ENCODE data around the gene DDRGK1.
A peak's percentile ranks its signal among the peaks of the same experiment; 100 is the strongest.

The DDRGK1 gene

DNA sequence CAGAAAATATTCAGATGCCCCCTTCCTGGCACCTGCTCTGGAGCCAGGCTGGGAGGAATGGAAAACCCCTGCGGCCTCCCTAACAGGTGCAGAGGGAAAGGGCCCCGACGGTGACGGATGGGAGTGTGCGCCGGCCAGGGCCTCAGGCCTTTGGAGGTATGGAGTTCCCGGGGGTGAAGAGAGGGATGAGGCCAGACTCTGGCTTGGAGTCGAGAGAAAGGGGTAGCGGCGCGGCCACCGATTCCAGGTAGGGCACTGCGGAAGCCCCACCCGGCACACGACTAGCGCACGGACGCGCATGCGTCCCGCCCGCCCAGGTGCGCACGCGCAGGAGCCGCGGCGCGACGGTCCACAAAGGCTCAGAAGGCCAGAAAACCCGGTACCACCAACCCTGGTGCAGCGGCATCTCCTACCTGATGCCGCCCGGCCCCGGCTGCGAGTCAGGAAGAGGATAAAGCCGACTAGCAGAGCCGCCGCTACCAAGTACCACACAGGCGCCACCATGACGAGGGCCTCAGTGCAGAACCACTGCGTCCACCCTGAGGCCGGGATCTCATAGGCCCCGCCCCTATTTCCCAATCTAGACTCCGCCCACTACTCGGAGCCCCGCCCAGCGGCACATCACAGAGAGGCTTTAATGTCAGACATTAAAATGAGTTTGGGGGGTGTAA is at the start of gene DDRGK1:
Gene DDRGK1, minus strand, starts transcription at position 559 of the 671 bp plus-strand sequence. Its CDS starts 55 bp downstream, at position 504.
- Histone ChIP-seq H2AFZ (ENCODE audit: low read length) (peak within 1 kb of the TSS; percentile 85), H3K9ac (ENCODE audit: low read length) (peak within 1 kb of the TSS; percentile 93), H3K4me1 (ENCODE audit: low read length) (0 out of 2 replicates have a peak, but pooled peaks cover 6% of the 10 kb centered on the region), H3K4me2 (ENCODE audit: low read depth, low read length) (peak within 1 kb of the TSS; percentile 98), H3K27me3 (replicated peaks; ENCODE audit: insufficient read depth, low read length) (no peaks in the 10 kb centered on the region), H3K79me2 (ENCODE audit: low read length) (peaks cover 26% of the 10 kb centered on the region), H3K4me3 (ENCODE audit: low read length) (peak within 1 kb of the TSS; percentile 95), H3K9me3 (replicated peaks; ENCODE audit: insufficient read depth, low read length) (no peaks in the 10 kb centered on the region), H3F3A (ENCODE audit: insufficient read depth, low read length) (no peaks in the 10 kb centered on the region), H3K36me3 (replicated peaks; ENCODE audit: insufficient read depth, low read length) (peaks cover 1% of the 10 kb centered on the region; the same call in 1 of the 2 replicates), H4K20me1 (ENCODE audit: insufficient read depth, low read length) (no peaks in the 10 kb centered on the region), H3K27ac (ENCODE audit: low read length) (peak within 1 kb of the TSS; percentile 69; the same call in 1 of the 2 replicates), H3K9me2 (replicated peaks; ENCODE audit: insufficient read depth, low read length) (no peaks in the 10 kb centered on the region)
- TF ChIP-seq EZH2 (optimal IDR thresholded peaks at IDR 0.05; ENCODE audit: low read depth, low read length) (no peak), EZH2phosphoT487 (IDR thresholded peaks at IDR 0.05; ENCODE audit: low read length) (no peak)
- TF ChIP-seq, protein P1, sequence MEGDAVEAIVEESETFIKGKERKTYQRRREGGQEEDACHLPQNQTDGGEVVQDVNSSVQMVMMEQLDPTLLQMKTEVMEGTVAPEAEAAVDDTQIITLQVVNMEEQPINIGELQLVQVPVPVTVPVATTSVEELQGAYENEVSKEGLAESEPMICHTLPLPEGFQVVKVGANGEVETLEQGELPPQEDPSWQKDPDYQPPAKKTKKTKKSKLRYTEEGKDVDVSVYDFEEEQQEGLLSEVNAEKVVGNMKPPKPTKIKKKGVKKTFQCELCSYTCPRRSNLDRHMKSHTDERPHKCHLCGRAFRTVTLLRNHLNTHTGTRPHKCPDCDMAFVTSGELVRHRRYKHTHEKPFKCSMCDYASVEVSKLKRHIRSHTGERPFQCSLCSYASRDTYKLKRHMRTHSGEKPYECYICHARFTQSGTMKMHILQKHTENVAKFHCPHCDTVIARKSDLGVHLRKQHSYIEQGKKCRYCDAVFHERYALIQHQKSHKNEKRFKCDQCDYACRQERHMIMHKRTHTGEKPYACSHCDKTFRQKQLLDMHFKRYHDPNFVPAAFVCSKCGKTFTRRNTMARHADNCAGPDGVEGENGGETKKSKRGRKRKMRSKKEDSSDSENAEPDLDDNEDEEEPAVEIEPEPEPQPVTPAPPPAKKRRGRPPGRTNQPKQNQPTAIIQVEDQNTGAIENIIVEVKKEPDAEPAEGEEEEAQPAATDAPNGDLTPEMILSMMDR (IDR thresholded peaks at IDR 0.05; ENCODE audit: low read length) = no peak
- peak; percentile 87 for DNase-seq

GRCh38 chr20:3251806-3252205 is 47.3 kb upstream of the DDRGK1 start:
- H3K9me3 ChIP-seq (replicated peaks; ENCODE audit: insufficient read depth, low read length) = no peaks in the 10 kb centered on the region
- no peak overlapping the region for H3K4me3 ChIP-seq (ENCODE audit: low read length)
- H3K9me2 ChIP-seq (replicated peaks; ENCODE audit: insufficient read depth, low read length) = no peaks in the 10 kb centered on the region
- H3K79me2 ChIP-seq (ENCODE audit: low read length) = no peaks in the 10 kb centered on the region
- no peak overlapping the region for H3K9ac ChIP-seq (ENCODE audit: low read length)
- H3K36me3 ChIP-seq (replicated peaks; ENCODE audit: insufficient read depth, low read length) = no peaks in the 10 kb centered on the region
- TF ChIP-seq, protein P1 (IDR thresholded peaks at IDR 0.05; ENCODE audit: low read length) = no peak
- TF ChIP-seq EZH2phosphoT487 (IDR thresholded peaks at IDR 0.05; ENCODE audit: low read length) (no peak), EZH2 (optimal IDR thresholded peaks at IDR 0.05; ENCODE audit: low read depth, low read length) (no peak)
- H3F3A ChIP-seq (ENCODE audit: insufficient read depth, low read length) = no peaks in the 10 kb centered on the region
- no peak overlapping the region for H2AFZ ChIP-seq (ENCODE audit: low read length)
- no peaks in the 10 kb centered on the region for H3K4me1 ChIP-seq (ENCODE audit: low read length)
- no peak overlapping the region for H3K4me2 ChIP-seq (ENCODE audit: low read depth, low read length)
- no peak for DNase-seq
- peaks cover 20% of the 10 kb centered on the region for H3K27me3 ChIP-seq (replicated peaks; ENCODE audit: insufficient read depth, low read length)
- no peaks in the 10 kb centered on the region for H4K20me1 ChIP-seq (ENCODE audit: insufficient read depth, low read length)
- H3K27ac ChIP-seq (ENCODE audit: low read length) = no peak overlapping the region

DNA sequence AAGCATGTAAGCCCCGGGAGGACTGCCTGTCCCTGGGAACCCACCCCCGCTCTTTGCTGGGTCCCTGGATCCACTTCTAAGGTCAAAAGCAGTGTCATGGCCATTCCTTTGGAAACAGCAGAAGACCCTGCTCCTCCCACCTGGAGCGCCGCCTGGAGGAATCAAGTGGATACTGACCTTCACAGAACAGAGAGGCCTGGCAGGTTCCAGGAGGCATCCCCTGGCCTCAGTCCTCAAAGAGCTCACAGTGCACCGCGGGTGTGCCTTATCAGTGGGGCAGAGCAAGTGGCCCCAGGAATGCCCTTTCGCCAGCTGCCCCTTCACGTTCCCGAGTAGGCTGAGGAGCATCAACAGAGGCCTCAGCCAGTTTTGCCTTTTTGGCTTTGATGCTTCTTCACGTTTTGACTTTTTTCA is 45.6 kb upstream of the DDRGK1 start:
- H3K27ac ChIP-seq (ENCODE audit: low read length) = no peak overlapping the region
- H3K4me2 ChIP-seq (ENCODE audit: low read depth, low read length) = no peak overlapping the region
- H2AFZ ChIP-seq (ENCODE audit: low read length) = no peak overlapping the region
- H3K79me2 ChIP-seq (ENCODE audit: low read length) = no peaks in the 10 kb centered on the region
- no peaks in the 10 kb centered on the region for H3K9me3 ChIP-seq (replicated peaks; ENCODE audit: insufficient read depth, low read length)
- no peaks in the 10 kb centered on the region for H3F3A ChIP-seq (ENCODE audit: insufficient read depth, low read length)
- DNase-seq = no peak
- H3K9ac ChIP-seq (ENCODE audit: low read length) = no peak overlapping the region
- TF ChIP-seq EZH2 (optimal IDR thresholded peaks at IDR 0.05; ENCODE audit: low read depth, low read length) = no peak
- TF ChIP-seq EZH2phosphoT487 (IDR thresholded peaks at IDR 0.05; ENCODE audit: low read length) = no peak
- TF ChIP-seq, protein P1 (IDR thresholded peaks at IDR 0.05; ENCODE audit: low read length) = peak; percentile 31
- no peaks in the 10 kb centered on the region for H4K20me1 ChIP-seq (ENCODE audit: insufficient read depth, low read length)
- no peaks in the 10 kb centered on the region for H3K4me1 ChIP-seq (ENCODE audit: low read length)
- H3K9me2 ChIP-seq (replicated peaks; ENCODE audit: insufficient read depth, low read length) = no peaks in the 10 kb centered on the region
- H3K27me3 ChIP-seq (replicated peaks; ENCODE audit: insufficient read depth, low read length) = peaks cover 20% of the 10 kb centered on the region
- no peak overlapping the region for H3K4me3 ChIP-seq (ENCODE audit: low read length)
- H3K36me3 ChIP-seq (replicated peaks; ENCODE audit: insufficient read depth, low read length) = no peaks in the 10 kb centered on the region

All from MM.1S (cell line).